Measurements from ENCODE around the gene PHEX.

Gene PHEX

GRCh38 chrX:21996872-21997455, 35.2 kb upstream of the PHEX start:
- DNase-seq (ENCODE audit: low read depth), result peak; percentile 65
- no peak for TF ChIP-seq CTCF (IDR thresholded peaks at IDR 0.05; ENCODE audit: insufficient read depth, low read depth, low read length, missing control alignments)
- no peak overlapping the region for H3K4me3 ChIP-seq (ENCODE audit: low read length)

- DNase-seq (ENCODE audit: low read depth), result no peak
- no peak for TF ChIP-seq CTCF (IDR thresholded peaks at IDR 0.05; ENCODE audit: insufficient read depth, low read depth, low read length, missing control alignments)
- no peak overlapping the region for H3K4me3 ChIP-seq (ENCODE audit: low read length)
Observed at GRCh38 chrX:21998037-21998436, 34.1 kb upstream of the PHEX start.

- no peak overlapping the region for H3K4me3 ChIP-seq (ENCODE audit: low read length)
- TF ChIP-seq CTCF (IDR thresholded peaks at IDR 0.05; ENCODE audit: insufficient read depth, low read depth, low read length, missing control alignments), result no peak
- no peak for DNase-seq (ENCODE audit: low read depth)
Observed at GRCh38 chrX:22004866-22005265, 27.3 kb upstream of the PHEX start.

- H3K4me3 ChIP-seq (ENCODE audit: low read length), result no peak overlapping the region
- no peak for TF ChIP-seq CTCF (IDR thresholded peaks at IDR 0.05; ENCODE audit: insufficient read depth, low read depth, low read length, missing control alignments)
- DNase-seq (ENCODE audit: low read depth), result no peak
Observed at GRCh38 chrX:22012051-22012450, 20.1 kb upstream of the PHEX start.

- H3K4me3 ChIP-seq (ENCODE audit: low read length), result no peak overlapping the region
- TF ChIP-seq CTCF (IDR thresholded peaks at IDR 0.05; ENCODE audit: insufficient read depth, low read depth, low read length, missing control alignments), result no peak
- no peak for DNase-seq (ENCODE audit: low read depth)
Observed at GRCh38 chrX:22012931-22013330, 19.2 kb upstream of the PHEX start.

GRCh38 chrX:22015139-22015750, 16.9 kb upstream of the PHEX start:
- no peak for TF ChIP-seq CTCF (IDR thresholded peaks at IDR 0.05; ENCODE audit: insufficient read depth, low read depth, low read length, missing control alignments)
- DNase-seq (ENCODE audit: low read depth), result no peak
- H3K4me3 ChIP-seq (ENCODE audit: low read length), result no peak overlapping the region

- DNase-seq (ENCODE audit: low read depth), result no peak
- no peak overlapping the region for H3K4me3 ChIP-seq (ENCODE audit: low read length)
- no peak for TF ChIP-seq CTCF (IDR thresholded peaks at IDR 0.05; ENCODE audit: insufficient read depth, low read depth, low read length, missing control alignments)
Observed at GRCh38 chrX:22021751-22022324, 10.3 kb upstream of the PHEX start.
